ENCODE data around the gene ZNF205. TPM values are rescaled to one million over a fixed set of nuclear protein-coding genes. Genes with fewer than 3 reads are reported as not detected.

Gene ZNF205
- total RNA-seq, 1 experiment from 2014 or later = 17.4 TPM

DNA sequence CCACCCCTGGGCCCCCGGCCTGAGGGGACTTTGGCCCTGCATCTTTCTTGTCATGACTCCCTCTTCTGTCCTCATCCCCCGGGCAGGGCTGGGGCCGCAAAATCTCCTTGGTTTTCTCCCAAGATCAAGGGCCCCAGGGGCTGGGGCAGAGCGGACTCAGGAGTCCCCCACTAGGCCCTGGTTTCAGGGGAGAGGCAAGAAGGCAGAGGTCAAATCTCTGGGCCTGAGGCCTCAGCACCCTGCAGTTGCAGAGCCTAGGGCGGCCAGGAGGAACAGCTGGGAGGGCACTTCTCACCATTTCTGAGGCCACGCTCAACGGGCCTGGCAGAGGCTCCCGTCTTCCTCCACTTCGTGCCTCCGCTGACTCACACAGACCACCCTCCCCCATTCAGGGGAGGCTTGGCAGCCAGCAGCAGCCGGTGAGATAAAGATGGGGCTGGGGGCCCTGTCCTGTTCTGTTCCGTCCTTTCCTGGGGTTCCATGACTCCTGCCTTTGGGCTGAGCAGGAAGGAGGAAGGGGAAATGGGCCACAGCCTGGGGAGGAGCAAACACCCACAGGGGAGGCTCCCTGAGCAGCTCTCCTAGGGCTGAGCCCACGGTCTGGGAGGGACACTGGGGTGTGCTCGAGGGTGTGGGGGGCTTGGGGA lies 25.7 kb upstream of the ZNF205 start:
- no peak overlapping the region for H3K4me2 ChIP-seq
- ChIA-PET POLR2A (ENCODE audit: unreplicated experiment) (no interaction called here), CTCF (interaction anchor here (0.9 kb wide), 1 partner anchor 28 kb away, joined by 3 read pairs; no protein-coding TSS in a partner anchor)
- no peaks in the 10 kb centered on the region for H3K4me1 ChIP-seq (replicated peaks; ENCODE audit: insufficient read depth)
- no peak for TF ChIP-seq EZH2 (IDR thresholded peaks at IDR 0.05; ENCODE audit: low read depth)
- TF ChIP-seq, protein P1, sequence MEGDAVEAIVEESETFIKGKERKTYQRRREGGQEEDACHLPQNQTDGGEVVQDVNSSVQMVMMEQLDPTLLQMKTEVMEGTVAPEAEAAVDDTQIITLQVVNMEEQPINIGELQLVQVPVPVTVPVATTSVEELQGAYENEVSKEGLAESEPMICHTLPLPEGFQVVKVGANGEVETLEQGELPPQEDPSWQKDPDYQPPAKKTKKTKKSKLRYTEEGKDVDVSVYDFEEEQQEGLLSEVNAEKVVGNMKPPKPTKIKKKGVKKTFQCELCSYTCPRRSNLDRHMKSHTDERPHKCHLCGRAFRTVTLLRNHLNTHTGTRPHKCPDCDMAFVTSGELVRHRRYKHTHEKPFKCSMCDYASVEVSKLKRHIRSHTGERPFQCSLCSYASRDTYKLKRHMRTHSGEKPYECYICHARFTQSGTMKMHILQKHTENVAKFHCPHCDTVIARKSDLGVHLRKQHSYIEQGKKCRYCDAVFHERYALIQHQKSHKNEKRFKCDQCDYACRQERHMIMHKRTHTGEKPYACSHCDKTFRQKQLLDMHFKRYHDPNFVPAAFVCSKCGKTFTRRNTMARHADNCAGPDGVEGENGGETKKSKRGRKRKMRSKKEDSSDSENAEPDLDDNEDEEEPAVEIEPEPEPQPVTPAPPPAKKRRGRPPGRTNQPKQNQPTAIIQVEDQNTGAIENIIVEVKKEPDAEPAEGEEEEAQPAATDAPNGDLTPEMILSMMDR (conservative IDR thresholded peaks at IDR 0.05) = no peak
- no peaks in the 10 kb centered on the region for H3K79me2 ChIP-seq (ENCODE audit: low read depth)
- H2AFZ ChIP-seq = no peak overlapping the region
- H3K27me3 ChIP-seq (ENCODE audit: insufficient read depth, low read depth) = no peaks in the 10 kb centered on the region
- no peaks in the 10 kb centered on the region for H3K9me2 ChIP-seq (ENCODE audit: insufficient read depth)
- DNase-seq = no peak
- H3K36me3 ChIP-seq (ENCODE audit: low read depth) = no peaks in the 10 kb centered on the region
- no peaks in the 10 kb centered on the region for H3F3A ChIP-seq (ENCODE audit: insufficient read depth, low read depth)
- no peaks in the 10 kb centered on the region for H4K20me1 ChIP-seq (ENCODE audit: insufficient read depth)
- intact Hi-C loops (cut with micrococcal nuclease; ENCODE audit: unreplicated experiment) = no loop called here
- H3K27ac ChIP-seq = no peak overlapping the region
- no TSS peak for BruUV-seq (replicated peaks)
- no peak overlapping the region for H3K4me3 ChIP-seq
- H3K9me3 ChIP-seq (ENCODE audit: insufficient read depth, low read depth) = no peaks in the 10 kb centered on the region

DNA sequence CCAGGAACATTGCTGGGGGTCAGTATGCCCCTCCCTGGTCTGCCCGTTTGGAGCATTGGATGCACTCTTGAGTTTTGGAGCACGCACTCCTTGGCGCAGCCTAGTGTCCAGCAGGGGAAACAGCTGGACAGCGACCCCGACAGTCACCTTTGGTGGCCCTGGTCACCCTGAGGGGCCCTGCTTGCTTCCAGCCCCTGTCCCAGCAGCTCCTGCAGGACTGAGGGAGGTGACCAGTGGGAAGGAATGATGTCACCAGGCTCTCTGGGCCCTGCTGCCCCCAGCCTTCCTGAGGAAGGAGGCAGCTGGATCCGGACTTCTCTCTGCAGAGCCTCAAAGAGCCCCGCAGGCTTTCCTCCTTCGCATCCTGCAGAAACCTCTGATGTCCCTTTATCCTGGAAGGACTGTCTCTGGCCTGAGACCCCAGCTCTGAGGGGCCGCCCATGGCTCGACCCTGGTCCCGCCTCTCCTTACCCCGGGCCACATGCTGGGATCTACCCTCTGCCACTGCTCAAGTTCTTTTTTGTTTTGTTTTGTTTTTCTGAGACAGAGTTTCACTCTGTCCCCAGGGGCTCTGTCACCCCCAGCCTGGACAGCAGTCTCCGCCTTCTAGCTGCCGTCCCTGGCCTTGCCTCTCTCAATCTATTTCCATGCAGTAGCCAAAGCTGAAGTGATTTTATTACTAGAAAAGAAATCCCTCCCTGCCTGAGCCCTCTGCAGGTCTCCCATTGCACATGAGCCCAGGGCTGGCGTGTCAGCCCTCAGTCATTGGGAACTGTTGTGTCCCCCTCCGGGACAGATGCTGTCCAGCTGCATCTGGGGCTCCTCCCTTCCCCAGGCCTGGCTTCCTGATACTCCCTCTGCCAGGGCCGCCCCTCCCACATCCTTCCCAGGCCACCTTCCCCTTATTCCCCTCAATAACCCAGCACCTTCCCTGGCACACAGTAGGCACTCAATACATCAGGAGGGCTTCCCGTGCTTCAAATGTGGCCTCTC lies 24.8 kb upstream of the ZNF205 start:
- intact Hi-C loops (cut with micrococcal nuclease; ENCODE audit: unreplicated experiment) = no loop called here
- H3K9me3 ChIP-seq (ENCODE audit: insufficient read depth, low read depth) = no peaks in the 10 kb centered on the region
- H3K4me2 ChIP-seq = no peak overlapping the region
- H3K27ac ChIP-seq = no peak overlapping the region
- TF ChIP-seq, protein P1 (conservative IDR thresholded peaks at IDR 0.05) = no peak
- TF ChIP-seq EZH2 (IDR thresholded peaks at IDR 0.05; ENCODE audit: low read depth) = no peak
- H3K9me2 ChIP-seq (ENCODE audit: insufficient read depth) = no peaks in the 10 kb centered on the region
- POLR2A ChIA-PET (ENCODE audit: unreplicated experiment) = no interaction called here
- no peak for DNase-seq
- no peaks in the 10 kb centered on the region for H3F3A ChIP-seq (ENCODE audit: insufficient read depth, low read depth)
- CTCF ChIA-PET = interaction anchor here (0.9 kb wide), 1 partner anchor 29 kb away, joined by 3 read pairs; no protein-coding TSS in a partner anchor
- H3K4me1 ChIP-seq (replicated peaks; ENCODE audit: insufficient read depth) = no peaks in the 10 kb centered on the region
- H3K4me3 ChIP-seq = no peak overlapping the region
- H2AFZ ChIP-seq = no peak overlapping the region
- BruUV-seq (replicated peaks) = no TSS peak
- H3K36me3 ChIP-seq (ENCODE audit: low read depth) = no peaks in the 10 kb centered on the region
- no peaks in the 10 kb centered on the region for H3K27me3 ChIP-seq (ENCODE audit: insufficient read depth, low read depth)
- no peaks in the 10 kb centered on the region for H4K20me1 ChIP-seq (ENCODE audit: insufficient read depth)
- H3K79me2 ChIP-seq (ENCODE audit: low read depth) = no peaks in the 10 kb centered on the region

DNA sequence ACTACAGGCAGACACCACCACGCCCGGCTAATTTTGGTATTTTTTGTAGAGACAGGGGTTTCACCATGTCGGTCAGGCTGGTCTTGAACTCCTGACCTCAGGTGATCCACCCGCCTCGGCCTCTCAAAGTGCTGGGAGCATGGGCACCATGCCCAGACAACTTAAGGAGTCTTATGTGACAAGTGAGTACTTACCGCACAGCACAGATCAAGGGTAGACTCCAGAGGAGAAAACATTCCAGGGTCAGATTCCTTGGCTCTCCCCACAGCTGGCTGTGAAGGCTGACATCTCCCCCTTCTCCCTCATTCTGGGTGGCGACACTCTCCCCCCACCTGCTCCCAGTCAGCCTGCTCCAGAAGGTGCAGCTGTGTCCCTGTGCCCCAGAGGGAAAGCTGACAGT lies 23.9 kb upstream of the ZNF205 start:
- Histone ChIP-seq H3K4me2 (no peak overlapping the region), H3K79me2 (ENCODE audit: low read depth) (no peaks in the 10 kb centered on the region), H3K27me3 (ENCODE audit: insufficient read depth, low read depth) (no peaks in the 10 kb centered on the region), H3F3A (ENCODE audit: insufficient read depth, low read depth) (no peaks in the 10 kb centered on the region), H3K27ac (no peak overlapping the region), H2AFZ (no peak overlapping the region), H3K36me3 (ENCODE audit: low read depth) (no peaks in the 10 kb centered on the region), H3K4me1 (replicated peaks; ENCODE audit: insufficient read depth) (no peaks in the 10 kb centered on the region), H3K9me2 (ENCODE audit: insufficient read depth) (no peaks in the 10 kb centered on the region), H3K9me3 (ENCODE audit: insufficient read depth, low read depth) (no peaks in the 10 kb centered on the region), H3K4me3 (no peak overlapping the region), H4K20me1 (ENCODE audit: insufficient read depth) (no peaks in the 10 kb centered on the region)
- no peak for TF ChIP-seq EZH2 (IDR thresholded peaks at IDR 0.05; ENCODE audit: low read depth)
- TF ChIP-seq, protein P1 (conservative IDR thresholded peaks at IDR 0.05) = no peak
- no peak for DNase-seq
- CTCF ChIA-PET = interaction anchor here (0.6 kb wide), 2 partner anchors 44 to 54 kb away, joined by 3 to 7 read pairs; no protein-coding TSS in a partner anchor
- intact Hi-C loops (cut with micrococcal nuclease; ENCODE audit: unreplicated experiment) = no loop called here
- no TSS peak for BruUV-seq (replicated peaks)
- POLR2A ChIA-PET (ENCODE audit: unreplicated experiment) = interaction anchor here (0.6 kb wide), 1 partner anchor 398 kb away, joined by 4 read pairs; no protein-coding TSS in a partner anchor
